Osteocyte (in vitro differentiated cells): Measurements from ENCODE around the gene COBLL1. TPM values are rescaled to one million over a fixed set of nuclear protein-coding genes. Genes with fewer than 3 reads are reported as not detected.

Experiments used
- DNase-seq: peaks from one replicate; pipeline ENCODE4 v3.0.0; 2021; ENCODE audit warnings: mixed read lengths; ENCODE audit not compliant: unreplicated experiment; ENCODE audit errors: extremely low spot score
- H3K27ac Mint-ChIP-seq: one replicate; pipeline ENCODE4 v1.8.0; 2021; ENCODE audit warnings: mild to moderate bottlenecking, mixed read lengths; ENCODE audit not compliant: unreplicated experiment
- H3K27me3 Mint-ChIP-seq: one replicate; pipeline ENCODE4 v1.8.0; 2021; ENCODE audit warnings: mixed read lengths; ENCODE audit not compliant: unreplicated experiment
- H3K36me3 Mint-ChIP-seq: one replicate; pipeline ENCODE4 v1.8.0; 2021; ENCODE audit warnings: mixed read lengths; ENCODE audit not compliant: unreplicated experiment
- H3K4me1 Mint-ChIP-seq: one replicate; pipeline ENCODE4 v1.8.0; 2021; ENCODE audit warnings: mixed read lengths; ENCODE audit not compliant: unreplicated experiment
- H3K4me3 Mint-ChIP-seq: one replicate; pipeline ENCODE4 v1.8.0; 2021; ENCODE audit warnings: mild to moderate bottlenecking, moderate library complexity, mixed read lengths; ENCODE audit not compliant: unreplicated experiment
- H3K9me3 Mint-ChIP-seq: one replicate; pipeline ENCODE4 v1.8.0; 2021; ENCODE audit warnings: mixed read lengths; ENCODE audit not compliant: unreplicated experiment
- CTCF ChIP-seq: fragments of 200-600 bp; sonication (generic); IDR thresholded peaks from 2 replicates; pipeline ENCODE4 v1.5.0; 2021; ENCODE audit warnings: antibody characterized with exemption, mild to moderate bottlenecking, moderate library complexity
- total RNA-seq: library from RNA; stranded (reverse); gene quantifications from 2 replicates; pipeline ENCODE4 v1.2.1, GENCODE V29; 2021

The COBLL1 gene
- total RNA-seq, 1 donor from 2014 or later: 8.9 TPM

DNA sequence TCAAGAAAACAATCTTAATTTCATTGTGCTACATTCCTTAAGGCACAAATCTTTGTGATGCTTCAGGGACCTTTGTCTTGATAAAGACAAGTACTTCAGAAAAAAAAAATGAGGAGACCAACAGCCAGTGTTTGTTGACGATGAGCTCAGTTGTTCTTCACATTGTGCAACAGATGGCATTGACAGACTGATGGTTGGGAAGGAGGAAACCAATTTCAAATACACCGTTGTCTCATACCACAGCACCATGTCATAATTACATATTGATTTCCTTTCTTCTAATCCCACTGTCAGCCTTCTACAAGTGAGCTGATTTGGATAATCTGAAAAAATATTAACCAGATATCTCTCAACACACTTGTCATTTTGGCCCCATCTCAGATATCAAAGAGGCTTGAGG lies 166.6 kb downstream of the COBLL1 start:
- TF ChIP-seq CTCF: no peak
- no peak overlapping the region for H3K27ac Mint-ChIP-seq
- no peak overlapping the region for H3K4me3 Mint-ChIP-seq
- H3K27me3 Mint-ChIP-seq: no peaks in the 10 kb centered on the region
- no peak for DNase-seq
- H3K4me1 Mint-ChIP-seq: no peaks in the 10 kb centered on the region
- no peaks in the 10 kb centered on the region for H3K36me3 Mint-ChIP-seq
- peaks cover 6% of the 10 kb centered on the region for H3K9me3 Mint-ChIP-seq

DNA sequence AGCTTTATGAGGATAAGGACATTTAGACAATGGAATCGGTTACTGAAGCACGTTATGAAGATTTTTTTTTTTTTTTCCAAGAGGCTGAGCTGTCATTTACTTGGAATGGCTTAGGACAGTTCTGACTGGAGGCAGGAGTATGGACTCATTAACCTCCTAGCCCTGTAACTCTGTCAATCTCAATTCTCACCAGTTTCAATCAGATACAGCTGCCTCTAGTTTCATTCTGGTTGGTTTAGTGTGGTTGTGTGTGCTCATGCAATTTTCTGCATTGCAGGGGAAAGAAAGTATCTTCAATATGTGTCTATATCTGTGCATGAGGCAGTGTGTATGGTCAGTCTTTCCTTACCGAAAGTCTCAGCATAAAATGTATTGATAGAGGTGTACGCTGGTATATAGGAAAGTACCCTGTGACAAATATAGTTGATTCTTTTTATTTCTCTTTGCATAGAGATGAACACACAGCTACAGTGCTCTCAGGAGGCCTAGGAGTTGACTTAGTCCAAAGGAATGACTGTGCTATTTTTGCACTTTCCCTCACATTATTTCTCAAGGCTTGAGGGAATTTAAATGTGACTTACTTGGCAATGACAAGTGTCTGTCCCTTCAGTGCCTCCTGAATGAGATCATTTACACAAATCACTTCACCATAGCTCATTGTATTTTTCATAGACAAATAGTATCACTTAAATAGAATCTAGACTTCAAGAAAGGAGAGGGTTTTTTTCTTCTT lies 169.8 kb downstream of the COBLL1 start:
- Mint-ChIP-seq H3K4me1 (no peaks in the 10 kb centered on the region), H3K27ac (no peak overlapping the region), H3K4me3 (no peak overlapping the region), H3K9me3 (no peaks in the 10 kb centered on the region), H3K36me3 (no peaks in the 10 kb centered on the region), H3K27me3 (no peaks in the 10 kb centered on the region)
- no peak for TF ChIP-seq CTCF
- DNase-seq: no peak

DNA sequence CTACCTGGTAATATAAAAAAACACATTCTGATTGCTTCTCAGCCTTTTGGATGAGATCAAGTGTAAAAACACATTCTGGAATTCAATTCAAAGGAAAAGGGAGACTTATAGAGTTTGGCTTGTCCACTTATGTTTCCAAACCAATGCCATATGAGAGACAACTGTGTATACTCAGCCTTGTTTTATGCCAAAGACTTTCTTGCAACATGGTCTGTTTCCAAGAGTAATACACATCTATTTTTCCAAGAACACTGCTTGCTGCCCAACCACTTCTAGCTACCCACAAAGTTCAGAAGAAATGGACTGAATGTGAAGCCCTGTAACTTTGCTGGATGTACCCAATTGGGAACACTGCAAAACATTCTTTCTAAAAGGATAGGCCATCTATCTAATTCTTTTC lies 172.3 kb downstream of the COBLL1 start:
- Mint-ChIP-seq H3K4me3 (no peak overlapping the region), H3K9me3 (no peaks in the 10 kb centered on the region), H3K27ac (no peak overlapping the region), H3K27me3 (no peaks in the 10 kb centered on the region), H3K4me1 (no peaks in the 10 kb centered on the region), H3K36me3 (no peaks in the 10 kb centered on the region)
- DNase-seq: no peak
- TF ChIP-seq CTCF: no peak

GRCh38 chr2:164667566-164667965 lies 174.1 kb downstream of the COBLL1 start:
- H3K27ac Mint-ChIP-seq: no peak overlapping the region
- H3K27me3 Mint-ChIP-seq: no peaks in the 10 kb centered on the region
- H3K4me3 Mint-ChIP-seq: no peak overlapping the region
- no peaks in the 10 kb centered on the region for H3K4me1 Mint-ChIP-seq
- no peak for DNase-seq
- no peaks in the 10 kb centered on the region for H3K9me3 Mint-ChIP-seq
- H3K36me3 Mint-ChIP-seq: no peaks in the 10 kb centered on the region
- TF ChIP-seq CTCF: no peak

GRCh38 chr2:164664070-164664469 lies 177.6 kb downstream of the COBLL1 start:
- Mint-ChIP-seq H3K27ac (no peak overlapping the region), H3K36me3 (no peaks in the 10 kb centered on the region), H3K4me3 (no peak overlapping the region), H3K9me3 (no peaks in the 10 kb centered on the region), H3K4me1 (no peaks in the 10 kb centered on the region), H3K27me3 (no peaks in the 10 kb centered on the region)
- no peak for TF ChIP-seq CTCF
- no peak for DNase-seq
